Activated effector memory CD4-positive, alpha-beta T cell treated with anti-CD3 and anti-CD28 coated beads, Interleukin-2, amount 50 U/mL, for 16 hours (primary cell): ENCODE results near the gene TMEM273.

Experiments
- DNase-seq: peaks from one replicate; pipeline ENCODE4 v3.0.0-alpha.2; 2020

The TMEM273 gene

DNA sequence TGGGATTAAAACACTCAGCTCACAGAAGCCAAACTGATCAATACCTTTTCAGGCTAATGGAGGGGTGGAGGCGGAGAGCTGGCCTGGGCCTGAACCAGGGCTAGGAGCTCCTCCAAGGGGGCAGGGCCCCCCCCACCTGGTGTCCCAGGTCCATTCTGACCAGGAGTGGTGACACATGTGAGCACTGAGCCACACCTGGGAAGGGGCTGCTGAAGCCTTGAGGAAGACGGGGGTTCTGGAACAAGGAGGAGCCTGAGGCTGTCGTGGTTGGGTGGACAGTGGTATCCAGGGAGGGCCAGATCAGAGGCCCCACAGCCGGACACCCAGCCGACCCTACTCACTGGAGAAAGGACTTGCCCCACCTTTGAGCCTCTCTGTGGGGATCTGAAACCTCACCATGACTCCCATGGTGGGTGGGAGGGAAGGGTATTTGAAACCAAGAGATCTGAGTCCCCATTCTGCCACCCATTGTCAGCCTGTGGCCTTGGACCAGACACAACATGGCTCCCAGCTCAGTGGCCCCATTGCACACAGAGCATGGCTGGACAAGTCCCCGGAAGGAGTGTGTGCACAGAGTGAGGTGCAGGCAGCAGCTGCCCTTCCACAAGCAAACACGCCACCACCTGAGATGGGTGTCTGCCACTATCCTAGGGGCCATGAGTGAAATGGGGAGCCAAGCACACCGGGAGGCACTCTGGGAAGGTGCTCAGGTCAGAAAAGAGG, 12.4 kb downstream of the TMEM273 start:
- DNase-seq: peak; percentile 48

- DNase-seq: no peak
Observed at GRCh38 chr10:49174926-49175500, 13.2 kb downstream of the TMEM273 start.

DNA sequence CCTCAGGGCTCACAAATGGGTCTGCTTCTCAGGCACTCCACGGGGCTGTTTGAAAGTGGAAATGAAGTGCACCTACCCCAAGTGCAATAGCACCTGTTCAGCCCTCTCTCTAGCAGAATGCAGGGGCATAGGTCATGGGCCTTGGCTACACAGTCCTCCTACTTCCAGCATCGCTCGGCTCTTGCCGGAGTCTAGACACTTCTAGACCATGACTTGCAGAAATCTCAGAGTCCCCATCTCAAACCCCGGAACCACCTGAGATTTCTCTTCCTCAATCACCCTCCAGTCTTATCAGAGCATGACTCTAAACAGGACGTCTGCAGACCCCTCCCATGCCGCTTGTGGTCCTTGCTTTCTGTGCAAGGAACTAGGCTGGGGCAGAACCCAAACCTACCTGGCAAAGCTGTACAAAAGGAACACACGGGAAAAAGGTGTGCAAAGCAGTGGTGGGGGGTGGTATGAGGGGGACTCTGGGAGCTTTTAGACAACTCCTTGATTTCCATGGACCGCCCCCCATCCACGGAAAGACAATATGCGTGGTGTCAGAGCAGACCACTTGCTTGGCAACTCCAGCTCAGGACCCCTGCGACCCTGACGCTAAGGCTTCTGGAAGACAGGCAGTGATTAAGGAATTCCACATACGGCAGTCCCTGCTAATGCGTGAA, 13.8 kb downstream of the TMEM273 start:
- DNase-seq: no peak

DNA sequence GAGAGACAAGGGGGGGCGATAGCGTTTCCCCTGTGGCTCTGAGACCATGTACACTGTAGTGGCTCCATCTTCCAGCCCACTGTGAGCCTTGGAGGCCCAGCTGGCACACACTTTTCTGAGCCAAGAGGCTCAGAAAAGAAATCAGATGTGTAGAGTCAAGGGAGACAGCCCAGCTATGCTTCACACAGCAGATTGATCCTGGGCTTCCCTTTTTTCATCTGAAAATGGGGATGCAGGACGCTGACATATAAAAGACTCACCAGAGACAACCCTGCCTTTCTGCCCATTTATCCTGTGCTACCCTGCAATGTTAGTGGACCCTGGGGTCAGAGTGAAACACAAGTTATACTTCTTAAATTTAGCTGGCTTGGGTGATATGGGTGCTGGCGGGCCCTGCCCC, 14.3 kb downstream of the TMEM273 start:
- no peak for DNase-seq

- no peak for DNase-seq
Observed at GRCh38 chr10:49173201-49173772, 14.9 kb downstream of the TMEM273 start.

DNA sequence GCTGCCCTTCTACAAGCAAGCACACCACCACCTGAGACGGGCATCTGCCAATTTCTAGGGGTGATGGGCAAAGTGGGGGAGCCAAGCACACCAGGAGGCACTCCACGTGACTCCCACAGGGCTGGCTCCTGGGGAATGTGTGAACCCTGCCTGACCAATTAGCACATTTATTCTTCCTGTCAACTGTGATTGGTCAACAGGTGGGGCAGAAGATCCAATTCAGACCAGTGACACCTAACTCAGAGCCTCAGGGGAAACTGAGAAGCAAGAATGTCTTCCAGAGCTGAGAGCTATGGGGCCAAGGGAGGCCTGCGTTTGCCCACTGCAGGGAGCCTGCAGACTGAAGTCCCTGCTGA, 15.4 kb downstream of the TMEM273 start:
- DNase-seq: no peak

DNA sequence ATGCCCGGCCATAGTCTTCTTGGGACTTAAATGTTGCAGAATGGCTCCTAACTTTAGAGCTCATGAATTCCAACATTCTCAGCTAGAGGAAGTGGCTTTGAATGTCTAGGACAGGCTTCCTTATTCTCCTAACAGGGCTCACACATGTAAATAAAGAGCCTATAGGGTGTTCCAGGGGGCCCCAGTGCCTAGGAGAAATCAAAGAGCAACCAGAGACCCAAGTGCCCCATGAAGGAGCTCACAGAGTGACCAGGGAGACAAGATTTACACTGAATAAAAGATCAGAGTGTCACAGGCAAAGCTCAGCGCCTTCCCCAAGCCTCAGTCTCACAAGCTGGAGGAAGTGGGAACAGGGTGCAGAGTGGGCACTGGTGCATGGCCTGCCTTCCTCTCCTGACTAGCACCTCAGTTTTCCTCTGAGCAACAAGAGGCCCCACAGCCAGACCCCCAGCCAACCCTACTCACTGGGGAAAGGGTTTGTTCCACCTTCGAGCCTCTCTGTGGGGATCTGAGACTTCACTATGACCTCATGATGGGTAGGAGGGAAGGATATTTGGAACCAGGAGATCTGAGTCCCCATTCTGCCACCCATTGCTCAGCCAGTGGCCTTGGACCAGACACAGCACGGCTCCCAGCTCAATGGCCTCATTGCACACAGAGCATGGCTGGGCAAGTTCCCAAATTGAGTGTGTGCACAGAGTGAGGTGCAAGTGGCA, 16.0 kb downstream of the TMEM273 start:
- DNase-seq: no peak

DNA sequence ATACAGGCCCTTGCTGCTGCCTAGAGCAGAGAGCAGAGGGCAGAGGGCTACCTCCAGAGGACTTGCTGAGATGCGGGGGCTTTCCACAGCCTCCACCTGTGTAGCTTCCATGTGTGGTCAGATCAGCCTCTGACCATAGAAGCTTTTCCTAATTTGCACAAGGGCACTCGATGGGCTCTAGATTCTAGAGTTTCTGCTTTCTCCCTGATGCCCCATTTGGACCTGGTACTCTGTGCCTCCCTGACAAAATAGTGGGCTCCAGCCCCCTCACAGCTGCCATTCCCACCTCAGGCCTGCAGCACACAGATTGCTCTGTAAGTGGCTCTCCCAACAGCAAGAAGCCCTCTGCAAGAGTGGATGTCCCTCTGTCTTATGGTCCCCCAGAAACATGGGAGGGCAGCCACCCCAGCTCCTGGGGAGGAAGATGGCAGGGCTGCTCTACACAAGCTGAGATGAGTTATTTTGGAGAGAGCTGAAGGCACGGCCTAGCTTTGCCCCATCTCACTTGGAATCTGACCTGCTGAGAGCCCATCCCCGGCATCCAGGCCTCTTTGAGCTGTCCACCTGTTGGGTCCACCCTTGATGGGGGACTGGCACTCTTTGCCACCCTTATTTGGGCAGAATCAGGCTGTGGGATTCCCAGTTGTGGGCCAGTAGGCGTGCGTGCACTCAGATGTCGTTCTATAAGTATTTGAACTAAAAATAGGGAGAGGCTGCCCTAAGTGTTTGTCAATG, 16.7 kb downstream of the TMEM273 start:
- DNase-seq: no peak

DNA sequence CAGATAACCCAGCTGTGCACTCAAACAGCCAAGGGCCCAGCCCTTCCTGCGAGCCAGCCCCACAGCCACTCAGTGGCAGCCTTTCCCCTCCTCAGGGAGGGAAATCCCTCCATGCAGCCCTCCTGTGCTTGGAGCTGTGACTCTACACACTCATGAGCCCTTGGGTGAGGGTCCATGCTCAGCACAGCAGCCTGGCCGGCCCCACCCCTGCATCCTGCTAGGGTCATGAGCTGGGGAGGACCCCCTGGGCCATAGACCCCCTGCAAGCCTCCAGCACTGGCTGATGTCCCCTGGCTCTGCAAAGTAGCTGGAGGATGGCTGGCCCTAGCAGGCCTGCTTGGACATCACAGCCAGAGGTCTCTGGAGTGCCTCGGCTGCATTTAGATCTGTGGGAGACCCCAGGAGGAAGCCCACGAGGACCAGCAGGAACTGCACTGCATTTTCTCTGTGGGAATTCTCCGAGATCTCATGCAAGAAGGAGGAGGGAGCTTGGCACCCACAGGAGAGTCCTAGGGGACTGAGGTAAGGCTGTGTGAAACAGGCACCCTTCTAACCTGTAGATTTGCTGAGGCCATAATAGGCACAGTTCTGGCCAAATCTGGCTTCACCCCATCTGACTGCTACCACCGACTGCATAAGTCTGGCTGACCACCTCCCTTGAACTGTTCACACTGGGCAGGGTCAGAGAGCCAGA, 17.4 kb downstream of the TMEM273 start:
- DNase-seq: no peak

- no peak for DNase-seq
Observed at GRCh38 chr10:49169776-49170175, 18.4 kb downstream of the TMEM273 start.

GRCh38 chr10:49168831-49169500, 19.2 kb downstream of the TMEM273 start:
- DNase-seq: no peak

DNA sequence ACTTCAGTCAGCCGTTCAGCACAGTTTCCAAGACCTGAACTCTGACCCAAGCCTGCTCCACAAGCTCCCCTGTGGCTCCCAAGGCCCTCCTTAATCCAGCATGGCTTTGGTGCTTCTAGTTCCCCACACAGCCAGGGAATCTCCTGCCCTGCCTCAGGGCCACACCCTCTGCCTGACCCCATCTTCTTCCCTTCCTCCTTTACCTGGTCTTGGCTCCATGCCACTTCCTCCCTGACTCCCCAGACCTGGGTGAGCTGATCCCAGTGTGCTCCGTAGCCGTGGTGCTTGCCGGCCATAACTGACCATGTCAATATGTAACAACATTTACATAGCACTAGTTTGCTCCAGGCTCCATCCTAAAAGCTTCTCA, 20.0 kb downstream of the TMEM273 start:
- no peak for DNase-seq

DNA sequence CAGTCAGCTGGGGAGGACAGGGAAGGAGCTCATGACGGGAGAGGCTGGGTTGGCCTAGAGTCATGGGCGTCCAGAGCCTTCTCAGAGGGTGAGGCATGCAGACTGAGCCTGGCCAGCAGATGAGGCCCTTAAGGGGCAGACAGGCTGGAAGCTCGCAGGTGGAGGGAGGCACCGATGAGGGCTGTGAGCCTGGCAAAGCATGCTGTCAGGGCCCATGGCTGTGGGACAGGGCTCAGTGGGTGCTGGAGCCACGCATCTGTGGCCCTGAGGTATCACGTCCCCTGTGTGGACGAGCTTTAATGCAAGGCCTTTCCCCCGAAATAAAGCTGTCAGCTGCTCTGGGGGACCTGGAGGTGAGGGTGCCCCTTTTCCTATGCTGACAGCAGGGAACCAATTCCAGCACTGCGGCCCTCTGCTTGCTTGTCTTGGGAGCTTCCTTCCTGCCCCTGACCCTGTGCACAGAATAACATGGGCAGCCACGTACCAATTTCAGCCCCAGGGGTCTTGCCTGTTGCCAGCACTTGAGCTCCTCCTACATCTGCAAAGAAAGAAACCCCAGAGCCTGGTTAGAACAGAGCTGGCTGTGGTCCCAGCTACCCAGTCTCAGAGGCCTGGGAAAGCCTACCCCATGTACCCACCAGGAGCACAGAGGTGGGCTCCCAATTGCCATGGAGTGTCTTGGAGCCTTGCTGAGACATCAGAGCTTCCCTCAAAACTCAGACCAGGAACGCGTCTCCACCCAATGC, 20.6 kb downstream of the TMEM273 start:
- DNase-seq: no peak

DNA sequence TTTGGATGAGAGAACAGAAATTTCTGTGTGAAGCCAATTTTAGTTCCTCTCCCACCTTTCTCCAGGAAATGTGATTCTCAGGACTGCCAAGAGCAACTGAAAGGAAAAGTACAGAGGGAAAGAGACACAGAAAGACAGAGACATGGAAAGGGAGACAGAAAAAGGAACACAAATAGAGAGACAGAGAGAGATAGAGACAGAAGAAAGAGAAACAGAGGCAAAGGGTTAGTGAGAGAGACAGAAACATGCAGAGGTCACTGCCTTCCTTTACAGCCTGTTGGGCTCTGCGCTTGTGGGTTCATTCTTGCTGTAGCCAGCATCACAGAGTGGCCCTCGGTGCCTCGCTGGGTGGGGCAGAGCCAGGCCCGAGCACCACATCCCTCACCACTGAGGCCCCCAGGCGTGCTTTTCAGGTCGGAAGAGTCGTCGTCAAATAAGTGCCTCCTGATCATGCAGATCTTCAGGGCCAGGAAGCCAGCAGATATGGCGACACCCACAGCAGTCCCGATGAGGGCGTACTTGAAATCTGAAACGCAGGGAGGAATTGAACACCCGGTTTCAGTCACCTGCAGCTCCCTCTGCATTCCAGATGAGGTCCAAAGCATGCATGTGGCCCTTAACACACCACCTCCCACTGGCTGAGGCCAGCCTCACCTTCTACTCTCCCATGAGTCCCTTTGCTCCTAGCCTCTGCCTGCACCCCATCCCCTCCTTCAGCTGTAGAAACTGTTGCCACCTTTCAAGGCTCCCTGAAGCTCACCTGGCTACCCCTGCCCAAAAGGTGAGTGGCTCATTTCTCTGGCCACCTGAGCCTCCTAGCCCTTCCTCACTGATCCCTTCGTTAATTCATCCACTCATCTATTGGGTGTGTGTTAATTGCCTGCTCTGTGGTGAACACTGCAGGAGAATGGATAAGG, 21.4 kb downstream of the TMEM273 start:
- no peak for DNase-seq

DNA sequence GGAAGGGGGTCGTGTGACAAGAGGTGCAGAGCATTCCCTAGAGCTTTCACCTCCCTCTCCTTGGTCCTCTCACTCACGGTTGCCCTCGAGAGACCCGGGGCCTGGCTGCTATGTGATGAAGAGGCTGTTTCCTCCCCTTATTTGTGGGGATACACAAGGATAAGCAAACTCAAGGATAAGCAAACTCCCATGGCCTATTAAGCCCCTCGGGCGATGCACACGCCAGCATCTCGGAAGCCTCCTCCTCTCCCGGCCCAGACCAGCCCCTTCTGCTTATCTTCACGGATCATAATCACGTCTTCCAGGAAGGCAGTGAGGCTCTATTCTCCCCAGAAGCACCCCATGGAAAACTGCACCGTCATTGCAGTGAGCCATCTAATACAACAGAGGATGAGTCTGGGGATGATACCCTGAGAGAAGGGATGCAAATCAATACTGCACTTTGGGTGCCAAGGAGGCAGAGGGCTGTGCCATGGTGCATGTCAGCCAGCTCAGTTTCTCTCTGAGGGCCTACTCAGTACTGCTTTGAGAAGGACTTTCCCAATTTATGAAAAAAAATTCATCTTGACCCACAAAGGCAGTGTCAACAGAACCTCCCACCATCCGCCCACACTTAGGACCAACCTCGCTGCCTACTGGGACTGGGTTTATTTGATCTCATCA, 22.2 kb downstream of the TMEM273 start:
- no peak for DNase-seq

- DNase-seq: no peak
Observed at GRCh38 chr10:49165259-49165658, 22.9 kb downstream of the TMEM273 start.

- no peak for DNase-seq
Observed at GRCh38 chr10:49164559-49165188, 23.5 kb downstream of the TMEM273 start.

- DNase-seq: no peak
Observed at GRCh38 chr10:49163741-49164140, 24.4 kb downstream of the TMEM273 start.
